NB4 (cell line): Measurements from ENCODE around the gene PAX6.

Experiments used
- MYC ChIP-seq: IDR thresholded peaks from 2 replicates; pipeline ENCODE4 v1.6.1; 2011; ENCODE audit warnings: low read depth, low read length
- POLR2A ChIP-seq: IDR thresholded peaks from 2 replicates; pipeline ENCODE4 v1.6.1; 2011; ENCODE audit warnings: mild to moderate bottlenecking; ENCODE audit not compliant: insufficient read length; ENCODE audit errors: extremely low read depth
- TF ChIP-seq, protein P1 (sequence below): IDR thresholded peaks from one replicate; pipeline ENCODE4 v1.5.1; 2012; ENCODE audit warnings: low read depth, low read length

DNA sequence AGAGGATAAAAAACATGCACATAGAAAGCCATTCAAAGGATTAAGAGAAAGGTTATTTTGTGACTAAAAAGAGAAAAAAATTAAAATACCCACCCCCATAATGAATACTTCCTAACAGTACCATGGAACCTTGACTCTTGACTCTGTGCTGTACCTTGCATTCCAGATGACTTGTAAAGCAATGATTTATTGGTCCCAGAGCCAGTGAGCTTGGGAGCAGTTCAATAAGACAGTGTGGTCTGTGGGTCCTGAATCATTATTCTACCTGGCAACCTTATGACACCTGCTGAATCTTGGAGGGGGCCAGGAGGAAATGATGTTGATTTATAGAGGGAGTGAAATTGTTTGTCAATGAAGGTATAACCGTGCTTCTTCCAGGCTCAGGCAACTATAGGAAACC is 34.2 kb upstream of the PAX6 start:
- TF ChIP-seq, protein P1, sequence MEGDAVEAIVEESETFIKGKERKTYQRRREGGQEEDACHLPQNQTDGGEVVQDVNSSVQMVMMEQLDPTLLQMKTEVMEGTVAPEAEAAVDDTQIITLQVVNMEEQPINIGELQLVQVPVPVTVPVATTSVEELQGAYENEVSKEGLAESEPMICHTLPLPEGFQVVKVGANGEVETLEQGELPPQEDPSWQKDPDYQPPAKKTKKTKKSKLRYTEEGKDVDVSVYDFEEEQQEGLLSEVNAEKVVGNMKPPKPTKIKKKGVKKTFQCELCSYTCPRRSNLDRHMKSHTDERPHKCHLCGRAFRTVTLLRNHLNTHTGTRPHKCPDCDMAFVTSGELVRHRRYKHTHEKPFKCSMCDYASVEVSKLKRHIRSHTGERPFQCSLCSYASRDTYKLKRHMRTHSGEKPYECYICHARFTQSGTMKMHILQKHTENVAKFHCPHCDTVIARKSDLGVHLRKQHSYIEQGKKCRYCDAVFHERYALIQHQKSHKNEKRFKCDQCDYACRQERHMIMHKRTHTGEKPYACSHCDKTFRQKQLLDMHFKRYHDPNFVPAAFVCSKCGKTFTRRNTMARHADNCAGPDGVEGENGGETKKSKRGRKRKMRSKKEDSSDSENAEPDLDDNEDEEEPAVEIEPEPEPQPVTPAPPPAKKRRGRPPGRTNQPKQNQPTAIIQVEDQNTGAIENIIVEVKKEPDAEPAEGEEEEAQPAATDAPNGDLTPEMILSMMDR, result no peak
- TF ChIP-seq MYC (no peak), POLR2A (no peak)
